PC-9 (cell line): ENCODE results near the gene TMEM45A. TPM values are rescaled to one million over a fixed set of nuclear protein-coding genes. Genes with fewer than 3 reads are reported as not detected.
A peak's percentile ranks its signal among the peaks of the same experiment; 100 is the strongest.

Source experiments
- BruUV-seq: library from RNA; stranded (reverse); fragments of 400-500 nt; replicated peaks from 2 replicates; lab custom pipeline; 2021; lab: Mats Ljungman, UMichigan
- CTCF ChIA-PET: fragments of 300-600 bp; sonication (Branson Sonifier 250); formaldehyde crosslinking; loops from one replicate; lab custom pipeline; 2022; ENCODE audit warnings: antibody characterized with exemption; lab: Charles Lee
- POLR2A ChIA-PET: fragments of 300-600 bp; sonication (Branson Sonifier 250); formaldehyde crosslinking; loops from one replicate; lab custom pipeline; 2022; ENCODE audit warnings: antibody characterized with exemption; ENCODE audit not compliant: unreplicated experiment; lab: Charles Lee
- DNase-seq, 2 experiments: peaks; one replicate each; pipeline versions ENCODE4 v3.0.0 to v3.0.0-alpha.2; 2015 to 2022; ENCODE audit warnings: mixed read lengths in 1 of 2
- H2AFZ ChIP-seq: fragments of 200-600 bp; sonication (generic); 2 replicates; pipeline ENCODE4 v1.8.1; 2017; ENCODE audit warnings: antibody characterized with exemption
- H3F3A ChIP-seq: fragments of 200-600 bp; sonication (generic); 2 replicates; pipeline ENCODE4 v1.8.1; 2017; ENCODE audit warnings: antibody characterized with exemption, mild to moderate bottlenecking, low read depth; ENCODE audit not compliant: insufficient read depth
- H3K27ac ChIP-seq: fragments of 200-600 bp; sonication (generic); 2 replicates; pipeline ENCODE4 v1.6.1; 2016; ENCODE audit warnings: mixed run types
- H3K27me3 ChIP-seq: fragments of 200-600 bp; sonication (generic); 2 replicates; pipeline ENCODE4 v1.6.1; 2016; ENCODE audit warnings: low read depth, mixed run types; ENCODE audit not compliant: insufficient read depth
- H3K36me3 ChIP-seq: fragments of 200-600 bp; sonication (generic); 2 replicates; pipeline ENCODE4 v1.6.1; 2016; ENCODE audit warnings: low read depth, mixed run types
- H3K4me1 ChIP-seq: fragments of 200-600 bp; sonication (generic); replicated peaks from 2 replicates; pipeline ENCODE4 v1.6.1; 2016; ENCODE audit warnings: mixed run types; ENCODE audit not compliant: insufficient read depth
- H3K4me2 ChIP-seq: fragments of 200-600 bp; sonication (generic); 2 replicates; pipeline ENCODE4 v1.6.1; 2017; ENCODE audit warnings: mixed run types
- H3K4me3 ChIP-seq: fragments of 200-600 bp; sonication (generic); 2 replicates; pipeline ENCODE4 v1.6.1; 2016; ENCODE audit warnings: mixed run types
- H3K79me2 ChIP-seq: fragments of 200-600 bp; sonication (generic); 2 replicates; pipeline ENCODE4 v1.6.1; 2017; ENCODE audit warnings: low read depth, mixed run types
- H3K9me2 ChIP-seq: fragments of 200-600 bp; sonication (generic); 2 replicates; pipeline ENCODE4 v1.8.1; 2017; ENCODE audit warnings: mild to moderate bottlenecking; ENCODE audit not compliant: insufficient read depth
- H3K9me3 ChIP-seq: fragments of 200-600 bp; sonication (generic); 2 replicates; pipeline ENCODE4 v1.8.1; 2016; ENCODE audit warnings: low read depth; ENCODE audit not compliant: insufficient read depth
- H4K20me1 ChIP-seq: fragments of 200-600 bp; sonication (generic); 2 replicates; pipeline ENCODE4 v1.8.1; 2017; ENCODE audit not compliant: insufficient read depth
- CTCF ChIP-seq: fragments of 200-600 bp; sonication (generic); conservative IDR thresholded peaks from 2 replicates; pipeline ENCODE4 v1.6.1; 2017; ENCODE audit warnings: mixed run types, antibody characterized with exemption, mild to moderate bottlenecking, moderate library complexity
- EZH2 ChIP-seq: fragments of 200-600 bp; sonication (generic); IDR thresholded peaks from 2 replicates; pipeline ENCODE4 v1.8.0; 2017; ENCODE audit warnings: antibody characterized with exemption, low read depth
- intact Hi-C: fragments of 100-400 bp; cut with micrococcal nuclease; formaldehyde crosslinking; loops from one replicate; pipeline ENCODE4 v1.10.0; 2022; ENCODE audit not compliant: unreplicated experiment
- total RNA-seq: library from RNA; stranded (reverse); gene quantifications from 2 replicates; pipeline ENCODE4 v1.2.3, GENCODE V29; 2021

Gene TMEM45A
- total RNA-seq, 1 experiment from 2014 or later, result 31.1 TPM

- H3K4me2 ChIP-seq, result peak overlapping the region; percentile 67
- no peaks in the 10 kb centered on the region for H3K9me3 ChIP-seq
- H3K27me3 ChIP-seq, result no peaks in the 10 kb centered on the region
- no peaks in the 10 kb centered on the region for H3F3A ChIP-seq
- H3K4me1 ChIP-seq, result 0 out of 2 replicates have a peak, but pooled peaks cover 4% of the 10 kb centered on the region
- no TSS peak for BruUV-seq
- TF ChIP-seq CTCF (peak; percentile 100), EZH2 (no peak)
- no peaks in the 10 kb centered on the region for H3K36me3 ChIP-seq
- DNase-seq, result peak; percentile 62 to 64
- no peaks in the 10 kb centered on the region for H3K79me2 ChIP-seq
- no peaks in the 10 kb centered on the region for H3K9me2 ChIP-seq
- ChIA-PET POLR2A (no interaction called here), CTCF (interaction anchor here (0.5 to 5.4 kb wide), 5 partner anchors 12 to 759 kb away, joined by 3 to 87 read pairs (median 8); no protein-coding TSS in a partner anchor)
- H2AFZ ChIP-seq, result peak overlapping the region; percentile 66
- no peak overlapping the region for H3K27ac ChIP-seq
- H3K4me3 ChIP-seq, result peak overlapping the region; percentile 21; the same call in 1 of the 2 replicates
- no peaks in the 10 kb centered on the region for H4K20me1 ChIP-seq
- intact Hi-C loops, result loop anchor here (1.0 to 5.0 kb wide), 4 partner anchors 127 to 758 kb away; no protein-coding TSS in a partner anchor
Observed at GRCh38 chr3:100590114-100590839, 97.9 kb downstream of the TMEM45A start.

GRCh38 chr3:100590840-100591147 lies 98.4 kb downstream of the TMEM45A start:
- Histone ChIP-seq H3K79me2 (no peaks in the 10 kb centered on the region), H3K9me2 (no peaks in the 10 kb centered on the region), H3K27ac (no peak overlapping the region), H2AFZ (no peak overlapping the region), H3K4me3 (no peak overlapping the region), H3F3A (no peaks in the 10 kb centered on the region), H3K27me3 (no peaks in the 10 kb centered on the region), H3K4me2 (no peak overlapping the region), H3K36me3 (no peaks in the 10 kb centered on the region), H3K9me3 (no peaks in the 10 kb centered on the region), H3K4me1 (0 out of 2 replicates have a peak, but pooled peaks cover 4% of the 10 kb centered on the region), H4K20me1 (no peaks in the 10 kb centered on the region)
- POLR2A ChIA-PET, result no interaction called here
- intact Hi-C loops, result loop anchor here (1.0 to 5.0 kb wide), 4 partner anchors 127 to 758 kb away; no protein-coding TSS in a partner anchor
- no TSS peak for BruUV-seq
- CTCF ChIA-PET, result interaction anchor here (0.5 to 5.4 kb wide), 4 partner anchors 127 to 759 kb away, joined by 4 to 87 read pairs (median 9); no protein-coding TSS in a partner anchor
- DNase-seq, result no peak
- TF ChIP-seq CTCF (peak; percentile 49; the same call in 1 of the 2 replicates), EZH2 (no peak)

- intact Hi-C loops, result loop anchor here (2.0 to 5.0 kb wide), 2 partner anchors 275 to 759 kb away; no protein-coding TSS in a partner anchor
- Histone ChIP-seq H3K79me2 (no peaks in the 10 kb centered on the region), H3K9me3 (no peaks in the 10 kb centered on the region), H3K4me1 (0 out of 2 replicates have a peak, but pooled peaks cover 4% of the 10 kb centered on the region), H3K27ac (no peak overlapping the region), H3F3A (no peaks in the 10 kb centered on the region), H3K4me2 (no peak overlapping the region), H3K4me3 (no peak overlapping the region), H3K27me3 (no peaks in the 10 kb centered on the region), H3K9me2 (no peaks in the 10 kb centered on the region), H3K36me3 (no peaks in the 10 kb centered on the region), H2AFZ (no peak overlapping the region), H4K20me1 (no peaks in the 10 kb centered on the region)
- no peak for DNase-seq
- ChIA-PET POLR2A (no interaction called here), CTCF (interaction anchor here (0.6 to 5.4 kb wide), 6 partner anchors 11 to 760 kb away, joined by 3 to 87 read pairs (median 4); no protein-coding TSS in a partner anchor)
- TF ChIP-seq EZH2, result no peak
- no peak for TF ChIP-seq CTCF
- BruUV-seq, result no TSS peak
Observed at GRCh38 chr3:100591411-100591810, 99.0 kb downstream of the TMEM45A start.
